Kidney (tissue), 14 donors: ENCODE measurements around the gene OXLD1. TPM values are rescaled to one million over a fixed set of nuclear protein-coding genes. Genes with fewer than 3 reads are reported as not detected.
A peak's percentile ranks its signal among the peaks of the same experiment; 100 is the strongest.

ENCODE experiments used
- DNase-seq, 5 donors: peaks; one replicate each; pipeline ENCODE4 v3.0.0-alpha.2; 2013 to 2020
- FAIRE-seq: peaks from 2 replicates; lab custom pipeline; 2012; peaks lifted over from hg19 to GRCh38; lab: Jason Lieb, UNC
- H3K27ac ChIP-seq, 2 donors: one replicate each; pipeline ENCODE4 v1.7.0; 2013; ENCODE audit warnings: low read depth in 2 of 2, low read length in 2 of 2, inconsistent platforms in 1 of 2
- H3K27me3 ChIP-seq: one replicate; pipeline ENCODE4 v1.7.1; 2013; ENCODE audit warnings: low read length, inconsistent platforms; ENCODE audit not compliant: control insufficient read depth, insufficient read depth
- H3K36me3 ChIP-seq, 3 donors: one replicate each; pipeline versions ENCODE4 v1.7.0 to v1.7.1; 2013; ENCODE audit warnings: low read length in 3 of 3, control low read depth in 1 of 3, inconsistent platforms in 1 of 3; ENCODE audit not compliant: insufficient read depth in 3 of 3, control insufficient read depth in 2 of 3
- H3K4me1 ChIP-seq, 3 donors: one replicate each; pipeline versions ENCODE4 v1.7.0 to v1.7.1; 2013; ENCODE audit warnings: low read length in 3 of 3, inconsistent platforms in 1 of 3, low read depth in 1 of 3; ENCODE audit not compliant: control insufficient read depth in 2 of 3, insufficient read depth in 2 of 3
- H3K4me3 ChIP-seq, 3 donors: one replicate each; pipeline versions ENCODE4 v1.7.0 to v1.8.1; 2013; ENCODE audit warnings: low read length in 3 of 3, control low read depth in 1 of 3, inconsistent platforms in 1 of 3
- H3K9ac ChIP-seq, 3 donors: one replicate each; pipeline versions ENCODE4 v1.7.0 to v1.7.1; 2013; ENCODE audit warnings: low read length in 3 of 3, control low read depth in 1 of 3, inconsistent platforms in 1 of 3
- H3K9me3 ChIP-seq, 3 donors: one replicate each; pipeline versions ENCODE4 v1.7.0 to v1.7.1; 2013; ENCODE audit warnings: low read length in 3 of 3, control low read depth in 1 of 3, inconsistent platforms in 1 of 3; ENCODE audit not compliant: control insufficient read depth in 2 of 3, insufficient read depth in 1 of 3
- CTCF ChIP-seq: IDR thresholded peaks from 3 replicates; pipeline ENCODE4 v1.5.1; 2012; ENCODE audit warnings: mild to moderate bottlenecking, moderate library complexity, borderline replicate concordance; ENCODE audit not compliant: insufficient read depth; ENCODE audit errors: extremely low read depth
- intact Hi-C: fragments of 100-400 bp; cut with DNase I; formaldehyde crosslinking; loops from one replicate; pipeline ENCODE4 v1.11.1; 2022
- polyA plus RNA-seq: library from polyadenylated mRNA; stranded (reverse); fragments of 350-450 nt; fragmentation: Illumina TruSeq; extraction: RNeasy Lipid Tissue Mini Kit (QIAGEN cat#74804); gene quantifications from one replicate; pipeline ENCODE4 v1.2.3, GENCODE V29; 2014; ENCODE audit warnings: low read depth, low replicate concordance; ENCODE audit not compliant: insufficient read depth
- total RNA-seq: library from RNA; stranded (reverse); fragmentation: NEBNext Ultra II Directional; extraction: Animal tissue kit (Norgen Biotek cat#: 25700); gene quantifications from one replicate; pipeline ENCODE4 v1.2.1, GENCODE V29; 2021
- donor health status: control.
- donor health status: control.
- donor health status: control.
- donor health status: control.
- donor health status: control.
- donor health status: DM: yes; HTN: yes; CAD: no.
- donor health status: Normal renal cell carcinoma (clear cell type).

OXLD1 gene
- total and polyA plus RNA-seq, 2 donors from 2014 or later: 28.2 to 51.9 TPM

- Histone ChIP-seq H3K27ac (no peak overlapping the region), H3K36me3 (peaks cover 2 to 3% (median 3%) of the 10 kb centered on the region in 3 donors), H3K4me3 (no peak overlapping the region), H3K27me3 (peaks cover 11% of the 10 kb centered on the region), H3K9me3 (peaks cover 0 to 1% (median 0%) of the 10 kb centered on the region in 3 donors), H3K4me1 (no peaks in the 10 kb centered on the region), H3K9ac (no peak overlapping the region)
- intact Hi-C loops: no loop called here
- FAIRE-seq (no peak), DNase-seq (peak in 1 of 5 donors; percentile 22)
- TF ChIP-seq CTCF: no peak
These were observed 19.4 kb downstream of the OXLD1 start for GRCh38 chr17:81646869-81647600.

- Histone ChIP-seq H3K27ac (no peak overlapping the region), H3K9me3 (peaks cover 0 to 1% (median 0%) of the 10 kb centered on the region in 3 donors), H3K4me1 (no peaks in the 10 kb centered on the region), H3K4me3 (no peak overlapping the region), H3K9ac (no peak overlapping the region), H3K36me3 (peaks cover 2 to 3% (median 3%) of the 10 kb centered on the region in 3 donors), H3K27me3 (peaks cover 11% of the 10 kb centered on the region)
- FAIRE-seq: no peak
- peak in 1 of 5 donors; percentile 56 for DNase-seq
- intact Hi-C loops: no loop called here
- no peak for TF ChIP-seq CTCF
These were observed 21.1 kb downstream of the OXLD1 start for GRCh38 chr17:81644976-81645952.

- peaks cover 11% of the 10 kb centered on the region for H3K27me3 ChIP-seq
- H3K36me3 ChIP-seq: peaks cover 2 to 3% (median 3%) of the 10 kb centered on the region in 3 donors
- DNase-seq (peak in 1 of 5 donors; percentile 22), FAIRE-seq (no peak)
- H3K9me3 ChIP-seq: peaks cover 0 to 1% (median 0%) of the 10 kb centered on the region in 3 donors
- H3K4me1 ChIP-seq: no peaks in the 10 kb centered on the region
- intact Hi-C loops: no loop called here
- no peak overlapping the region for H3K9ac ChIP-seq
- no peak for TF ChIP-seq CTCF
- H3K27ac ChIP-seq: no peak overlapping the region
- no peak overlapping the region for H3K4me3 ChIP-seq
These were observed 21.9 kb downstream of the OXLD1 start for GRCh38 chr17:81644496-81644895.
